ENCODE data around the gene PHKB.
"Not testable (repeated sequence)": the region's sequence is repeated elsewhere in the genome, so short reads cannot be mapped to it uniquely, and the experiment has no call there.

PHKB gene

DNA sequence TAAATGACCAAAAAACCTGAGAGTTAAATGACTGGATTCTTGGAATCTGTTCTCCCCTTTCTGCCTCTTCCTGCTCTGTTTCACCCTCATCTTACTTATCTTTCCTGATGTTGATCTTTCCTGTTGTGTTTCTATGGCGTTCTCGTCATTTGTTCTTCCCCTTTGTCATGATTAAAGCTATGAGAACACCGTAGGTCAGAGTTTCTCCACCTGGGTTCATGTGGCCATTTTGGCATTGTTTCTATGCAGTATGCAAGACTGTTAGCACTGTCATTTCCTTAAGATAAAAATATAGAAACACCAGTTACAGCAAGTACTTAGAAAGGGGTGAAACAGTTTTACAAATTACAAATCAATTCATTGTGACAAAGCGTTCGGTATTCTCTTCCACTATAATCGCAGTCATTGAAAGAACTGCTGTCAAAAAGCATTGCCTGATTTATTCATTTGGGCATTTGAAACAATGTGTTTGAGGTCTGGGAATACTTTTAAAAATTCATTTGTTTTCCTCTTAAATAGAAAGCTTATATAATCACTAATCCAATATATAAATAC, 166.0 kb downstream of the PHKB start:
- DNase-seq: no peak

DNA sequence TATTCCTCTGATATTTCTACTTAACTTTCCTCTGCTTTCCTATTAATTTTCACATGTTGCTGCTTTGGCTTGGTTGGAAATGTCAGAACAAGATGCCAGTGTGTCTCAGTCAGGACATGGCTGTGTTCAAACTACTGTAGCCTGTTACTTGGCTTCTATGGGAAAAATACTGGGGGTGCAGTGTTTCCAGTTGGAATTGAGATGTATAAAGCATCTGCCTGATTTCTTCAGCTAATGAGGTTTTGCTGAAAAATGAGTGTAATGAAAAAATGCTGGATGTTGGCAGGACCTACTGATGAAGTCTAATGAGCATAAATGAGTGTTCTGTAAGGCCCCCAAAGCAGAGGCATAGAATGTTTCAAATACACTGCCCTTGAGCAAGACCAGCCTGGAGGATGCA, 166.6 kb downstream of the PHKB start:
- no peak for DNase-seq

DNA sequence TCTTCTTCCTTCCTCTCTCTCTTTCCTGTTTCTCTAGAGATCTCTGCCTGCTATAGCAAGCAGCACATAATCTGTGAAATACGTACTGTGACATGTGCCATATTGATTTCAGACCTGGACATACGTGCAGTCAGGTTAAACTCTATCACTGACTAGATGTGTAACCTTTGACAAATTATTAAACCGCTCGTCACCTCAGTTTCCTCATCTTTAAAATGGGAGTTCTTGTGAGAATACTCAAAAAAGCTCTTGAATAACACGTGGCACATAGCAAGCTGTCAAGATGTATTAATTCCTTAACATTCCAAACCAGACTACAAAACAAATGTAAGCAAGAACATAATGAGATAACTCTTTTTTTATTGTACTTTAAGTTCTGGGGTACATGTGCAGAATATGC, 170.0 kb downstream of the PHKB start:
- DNase-seq: no peak

DNA sequence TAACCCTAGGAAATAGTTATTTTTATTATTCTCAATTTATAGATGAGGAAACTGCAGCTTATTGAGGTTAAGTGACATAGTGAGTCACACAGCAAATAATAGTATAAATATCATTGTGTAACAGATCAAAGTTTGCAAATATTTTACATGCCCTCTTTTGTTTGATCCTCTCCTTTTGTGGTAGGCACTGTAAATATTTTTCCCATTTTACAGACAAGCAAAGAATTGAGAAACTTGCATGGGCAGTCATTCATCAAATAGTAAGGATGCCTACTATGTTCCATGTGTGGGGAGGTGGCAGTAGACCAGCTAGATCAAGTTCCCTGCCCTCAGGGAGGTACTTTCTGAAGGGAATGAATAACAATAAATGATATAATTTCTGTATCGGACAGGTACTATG, 173.0 kb downstream of the PHKB start:
- DNase-seq: no peak

DNA sequence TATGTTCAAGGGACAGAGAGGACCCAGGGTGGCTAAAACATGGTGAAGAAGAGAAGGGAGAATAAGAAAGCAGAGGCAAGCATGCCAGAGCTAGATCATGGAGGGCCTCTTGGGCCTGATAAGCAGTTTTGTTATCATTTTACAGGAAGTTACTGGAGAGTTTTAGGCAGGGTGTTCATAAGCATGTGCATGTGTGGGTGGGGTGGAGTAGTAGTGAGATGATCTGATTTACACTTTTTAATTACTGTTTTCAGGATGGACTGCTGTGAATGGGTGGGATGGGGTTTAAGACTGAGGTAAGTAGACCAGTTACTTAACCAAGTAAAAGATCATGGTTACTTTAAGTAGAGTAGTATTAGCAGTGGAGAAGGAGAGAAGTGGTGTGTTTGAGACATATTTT, 173.6 kb downstream of the PHKB start:
- DNase-seq: no peak

DNA sequence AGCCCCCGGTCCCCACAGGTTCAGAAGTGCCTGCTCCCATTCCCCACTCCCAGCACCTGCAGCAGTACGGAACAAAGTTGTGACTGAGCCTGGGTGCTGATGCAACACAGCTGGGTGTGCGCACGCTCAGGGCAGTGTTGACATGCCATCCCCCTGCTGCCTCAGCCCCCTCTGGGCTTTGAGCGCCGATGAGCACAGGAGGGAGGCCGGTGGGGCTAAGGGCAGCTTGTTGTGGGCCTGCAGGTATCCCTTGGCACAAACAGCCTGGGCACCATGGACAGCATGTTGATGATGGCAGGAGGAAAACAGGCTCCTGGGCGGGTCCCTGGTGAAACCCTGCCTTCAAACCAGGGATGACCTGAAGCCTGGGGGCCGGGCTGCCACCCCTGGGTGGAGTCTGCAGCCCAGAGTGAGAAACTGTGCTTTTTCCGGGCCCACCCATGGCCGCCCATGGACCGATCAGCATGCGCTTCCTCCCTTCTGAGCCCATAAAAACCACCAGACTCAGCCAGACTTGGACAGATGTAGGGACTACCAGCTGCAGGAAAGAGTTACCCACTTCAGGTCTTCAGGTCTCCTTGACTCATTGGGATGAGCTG, 175.5 kb downstream of the PHKB start:
- DNase-seq: no peak

DNA sequence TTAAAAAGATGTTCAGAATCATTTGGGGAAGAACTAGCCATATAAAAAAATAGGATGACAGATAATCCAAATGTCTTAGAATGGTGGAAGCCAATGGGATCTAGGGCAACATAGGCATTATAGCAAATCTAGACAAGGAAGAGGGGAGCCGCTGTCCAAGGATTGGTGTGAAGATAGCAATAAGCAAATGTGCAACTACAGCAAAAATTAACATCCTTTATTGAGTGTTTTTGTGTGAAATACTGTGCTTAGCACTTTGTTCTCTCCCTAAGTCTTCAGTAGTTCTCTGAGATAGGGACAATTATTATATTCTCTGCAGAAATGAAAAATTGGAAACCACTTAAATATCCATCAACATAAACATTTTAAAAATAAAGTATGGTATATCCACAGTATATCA, 177.0 kb downstream of the PHKB start:
- no peak for DNase-seq

DNA sequence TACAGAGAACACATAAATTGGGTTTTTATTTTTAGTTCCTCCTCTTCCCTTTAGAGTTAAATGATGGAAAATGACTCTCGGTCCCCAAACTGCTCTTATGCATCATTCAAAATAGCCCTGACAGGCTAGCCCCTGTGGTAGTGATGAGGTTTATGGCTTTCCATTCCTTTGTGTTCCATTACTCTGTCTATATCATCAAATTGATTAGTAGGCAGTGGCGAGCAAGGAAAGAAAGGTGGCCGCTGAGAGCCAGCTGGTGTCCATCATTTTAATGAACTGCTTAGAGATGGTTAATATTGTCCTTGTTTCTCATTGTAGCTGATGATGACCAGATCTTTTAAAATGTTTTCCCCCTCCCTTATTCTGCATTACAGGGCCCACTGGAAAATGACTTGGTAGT, 179.5 kb downstream of the PHKB start:
- DNase-seq: no peak

DNA sequence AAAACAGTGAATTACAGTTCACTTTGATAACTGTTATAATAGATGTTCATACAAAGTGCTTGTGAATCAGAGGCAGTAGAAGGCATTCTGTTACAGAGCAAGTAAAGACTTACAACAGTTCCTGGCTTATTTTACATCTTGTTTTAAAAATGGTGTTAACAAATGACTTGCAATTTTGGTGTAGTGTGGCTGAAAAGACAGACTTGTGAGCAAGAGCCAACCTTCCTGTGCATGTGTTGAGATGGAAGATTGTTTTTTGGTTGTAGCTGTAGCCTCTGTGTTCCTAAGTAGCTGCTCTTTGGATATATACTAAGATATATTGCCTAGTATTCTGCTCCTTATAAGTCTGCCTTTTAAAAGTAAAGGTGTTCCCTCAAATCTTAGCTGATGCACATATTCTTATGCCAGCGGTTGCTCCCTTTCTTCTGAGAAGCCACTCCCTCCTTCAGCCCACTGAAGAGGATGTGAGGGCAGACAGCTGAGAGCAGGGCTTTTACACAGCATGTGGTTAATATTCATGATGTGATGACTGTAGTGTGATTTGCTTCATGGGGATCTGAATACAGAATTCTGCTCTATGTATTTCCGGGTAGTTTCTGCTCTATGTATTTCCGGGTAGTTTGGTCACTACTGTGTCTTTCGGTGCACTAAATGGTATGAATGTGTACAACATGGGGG, 182.3 kb downstream of the PHKB start:
- DNase-seq: peak; percentile 29

DNA sequence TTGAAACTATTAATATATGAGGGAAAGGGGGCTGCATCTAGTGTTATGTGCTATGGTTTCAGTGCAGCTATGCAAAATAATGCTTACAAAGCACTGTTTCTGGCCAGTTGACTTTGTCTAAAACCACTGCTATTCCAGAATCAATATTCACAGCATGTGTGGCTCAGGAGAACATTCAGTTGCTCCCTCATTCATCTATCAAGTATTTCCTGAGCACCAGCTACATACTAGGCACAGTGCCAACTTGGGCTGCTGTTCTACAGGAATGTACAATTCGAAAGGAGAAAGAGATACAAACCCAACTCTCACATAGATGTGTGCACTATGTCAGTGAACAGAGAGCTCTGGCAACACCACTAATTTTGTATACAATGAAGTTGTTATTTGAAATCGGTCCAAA, 183.0 kb downstream of the PHKB start:
- DNase-seq: peak; percentile 92

DNA sequence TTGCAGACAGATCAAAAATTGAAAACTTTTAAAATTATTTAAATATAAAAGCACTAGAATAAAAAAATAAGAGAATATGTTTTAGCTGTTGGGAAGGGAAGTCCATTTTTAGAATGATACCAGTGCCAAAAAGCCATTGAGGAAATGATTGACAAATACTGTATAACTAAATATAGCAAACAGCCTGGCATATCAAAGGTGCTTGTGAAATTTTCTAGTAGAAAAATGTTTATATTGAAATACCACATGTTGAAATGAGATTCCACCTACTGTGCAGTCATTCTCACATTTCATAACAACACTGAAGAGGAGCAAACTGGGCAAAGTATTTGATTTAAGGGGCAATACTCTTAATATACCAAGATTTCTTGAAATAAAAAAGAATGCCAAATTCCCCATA, 183.5 kb downstream of the PHKB start:
- peak; percentile 16 for DNase-seq

DNA sequence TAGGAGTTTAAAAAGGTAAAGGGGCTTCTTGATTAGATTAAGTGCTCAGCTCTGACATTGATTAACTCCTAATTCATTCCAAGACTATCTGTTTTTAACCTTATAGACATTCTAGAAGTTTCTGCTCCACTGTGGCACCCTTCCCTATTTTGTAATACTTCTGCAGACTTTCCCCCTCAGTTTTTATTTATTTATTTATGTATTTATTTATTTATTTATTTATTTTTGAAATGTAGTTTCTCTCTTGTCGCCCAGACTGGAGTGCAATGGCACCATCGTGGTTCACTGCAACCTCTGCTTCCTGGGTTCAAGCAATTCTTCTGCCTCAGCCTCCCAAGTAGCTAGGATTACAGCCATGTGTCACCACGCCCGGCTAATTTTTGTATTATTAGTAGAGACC, 185.8 kb downstream of the PHKB start:
- no peak for DNase-seq

DNA sequence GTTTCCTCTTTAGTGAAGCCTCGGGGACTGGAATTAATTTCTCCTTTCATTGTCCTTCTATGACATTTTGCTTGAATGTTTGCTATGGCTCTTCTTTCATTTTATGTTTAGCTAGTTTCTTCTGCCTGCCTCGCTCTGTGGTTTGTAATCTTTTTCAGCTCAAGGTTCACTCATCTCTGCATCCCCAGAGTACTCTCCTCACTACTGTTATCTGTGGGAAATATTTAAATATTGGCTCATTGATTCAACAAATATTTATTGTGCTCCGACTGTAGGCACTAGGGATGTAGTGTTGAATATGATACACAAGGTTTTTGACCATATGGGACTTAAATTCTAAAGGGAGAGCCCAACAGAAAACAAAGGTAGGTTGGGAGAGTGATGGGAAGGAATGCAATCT, 195.9 kb downstream of the PHKB start:
- DNase-seq: no peak

DNA sequence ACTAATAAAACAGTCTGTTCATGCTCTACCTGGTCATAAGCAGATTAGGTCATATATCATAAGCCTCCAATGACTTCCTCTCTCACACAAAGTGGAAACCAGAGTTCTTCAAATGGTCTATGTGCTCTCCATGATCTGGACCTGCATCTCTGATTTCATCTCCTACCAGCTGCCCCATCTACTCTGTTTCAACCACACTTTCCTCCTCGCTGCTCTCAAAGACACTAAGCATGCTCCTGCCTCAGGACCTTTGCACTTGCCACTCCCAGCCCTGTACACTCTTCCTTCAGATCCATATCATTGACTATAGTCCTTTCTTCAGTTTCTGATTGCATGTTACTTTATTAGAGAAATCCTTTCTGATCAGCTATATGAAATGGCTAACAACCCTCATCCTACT, 196.8 kb downstream of the PHKB start:
- no peak for DNase-seq

DNA sequence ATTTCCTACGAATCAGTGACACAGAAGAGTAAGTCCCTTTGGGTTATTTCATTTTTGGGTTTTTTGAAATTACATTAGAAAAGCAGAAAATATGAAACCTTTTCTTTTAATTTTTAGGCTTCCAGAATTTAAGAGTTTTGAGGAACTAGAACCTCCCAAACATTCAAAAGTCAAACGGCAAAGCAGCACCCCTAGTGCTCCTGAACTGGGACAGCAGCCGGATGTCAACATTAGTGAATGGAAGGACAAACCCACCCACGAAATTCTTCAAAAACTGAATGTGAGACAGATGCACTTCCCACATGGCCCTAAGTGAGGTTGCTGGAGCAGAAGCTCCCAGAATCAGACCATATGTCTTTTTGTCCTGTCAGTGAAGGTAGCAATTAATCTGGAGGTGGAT, 199.4 kb downstream of the PHKB start:
- DNase-seq: no peak

DNA sequence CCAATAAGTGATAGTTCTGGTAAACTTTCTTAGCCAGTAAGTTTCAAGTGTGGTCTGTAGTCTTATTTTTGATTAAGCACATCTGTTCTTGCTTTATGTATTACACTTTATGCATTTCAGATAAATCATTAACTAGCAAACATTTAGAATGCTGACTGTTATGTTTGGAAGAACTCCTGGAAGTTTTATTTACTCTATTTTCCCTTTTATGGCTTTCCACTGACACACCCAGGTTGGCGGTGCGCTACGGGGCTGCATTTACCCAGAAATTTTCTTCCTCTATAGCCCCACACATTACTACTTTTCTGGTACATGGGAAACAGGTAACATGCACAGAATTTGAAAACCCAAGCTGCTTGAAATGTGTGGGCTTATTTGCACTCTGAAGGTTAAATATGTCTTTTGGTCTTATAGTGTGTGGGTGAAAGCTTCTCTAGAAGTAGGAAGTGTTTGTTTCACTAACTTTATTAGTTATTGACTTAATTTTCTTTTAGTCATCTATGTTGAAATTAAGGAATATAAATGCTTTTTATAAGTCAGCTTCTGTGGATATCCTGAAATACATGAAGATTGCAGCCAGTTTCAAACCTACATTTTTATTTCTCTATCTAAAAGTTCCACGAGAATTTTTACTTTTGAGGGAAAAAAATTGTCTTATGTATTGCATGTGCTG, 203.7 kb downstream of the PHKB start:
- DNase-seq: no peak

DNA sequence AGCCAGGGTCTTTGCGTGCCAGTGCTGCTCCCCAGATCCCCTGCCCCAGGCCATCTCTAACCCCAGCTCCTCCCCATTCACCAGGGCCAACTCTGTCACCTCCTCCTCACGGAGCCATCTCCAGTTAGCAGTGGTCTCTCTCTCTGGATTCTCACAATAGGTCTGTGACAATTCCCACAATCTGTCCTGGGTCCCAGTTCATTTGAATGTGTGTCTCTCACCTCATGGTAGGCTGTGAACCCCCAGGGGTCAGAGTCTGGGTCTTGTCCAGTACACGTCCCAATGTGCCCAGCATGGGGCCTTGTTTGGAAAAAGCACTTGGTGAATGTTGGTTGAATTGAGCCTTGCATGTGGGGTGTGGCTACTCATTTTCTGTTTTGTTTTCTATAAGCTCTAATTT, 205.3 kb downstream of the PHKB start:
- DNase-seq: no peak

DNA sequence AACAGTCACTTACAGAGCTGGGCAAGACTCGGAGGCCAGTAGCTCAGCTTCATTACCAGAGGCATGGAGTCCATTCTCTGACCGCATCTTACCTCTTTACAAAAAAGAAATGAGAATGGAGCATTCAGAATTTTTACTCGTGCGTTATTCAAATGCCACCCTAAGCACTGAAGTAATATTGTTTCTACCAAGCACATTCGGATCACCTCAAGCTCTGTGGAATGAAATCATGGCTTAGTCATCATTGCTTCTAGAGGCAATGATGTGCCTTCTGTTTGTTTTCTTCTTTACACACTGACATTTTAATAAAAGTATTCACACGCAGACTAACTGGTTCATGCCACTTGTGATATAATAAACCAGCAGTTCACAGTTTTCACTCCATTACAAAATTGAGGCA, 206.8 kb downstream of the PHKB start:
- DNase-seq: no peak

DNA sequence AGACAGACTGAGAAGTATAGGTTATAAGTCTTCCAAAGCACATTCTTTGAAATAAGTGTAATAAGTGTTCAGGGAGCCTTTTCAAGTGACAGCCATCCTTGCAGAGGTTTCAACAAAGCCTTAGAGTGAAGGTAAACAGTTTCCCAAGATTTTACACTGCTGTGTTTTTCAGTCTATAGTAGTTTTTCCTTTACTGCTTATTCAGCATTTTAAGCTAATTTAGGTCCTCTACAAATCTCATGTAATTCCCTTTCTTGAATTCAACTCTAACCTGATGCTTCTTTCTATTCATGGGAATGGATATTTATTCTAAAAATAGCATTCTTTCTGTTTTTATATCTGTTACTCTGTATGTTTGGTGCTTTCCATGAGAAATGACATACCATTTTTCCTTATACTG, 211.3 kb downstream of the PHKB start:
- no peak for DNase-seq

DNA sequence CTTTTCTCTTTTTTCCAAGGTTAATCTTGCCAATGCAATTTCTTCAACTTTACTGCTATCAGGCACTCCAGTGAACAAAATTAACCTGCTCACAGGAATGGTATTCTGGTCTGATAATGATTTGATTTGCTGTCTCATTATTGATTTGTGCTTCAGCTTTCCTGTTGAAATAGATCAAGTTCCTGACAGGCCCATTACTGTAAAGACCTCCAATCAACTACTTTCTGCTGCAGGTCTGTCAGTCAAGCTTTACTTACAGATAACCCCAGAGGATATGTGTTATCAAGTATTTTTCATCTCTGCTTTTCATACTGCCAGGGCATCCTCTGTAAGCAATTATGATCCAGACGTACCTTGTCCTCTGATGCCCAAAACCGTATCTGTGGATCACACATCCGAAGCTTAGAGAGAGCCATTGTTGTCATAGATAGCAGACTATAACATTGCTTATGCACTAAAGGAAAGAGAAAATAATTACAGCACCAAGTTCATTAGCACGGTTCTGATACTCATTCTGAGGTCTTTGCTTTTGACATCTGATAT, 215.6 kb downstream of the PHKB start:
- DNase-seq: no peak

DNA sequence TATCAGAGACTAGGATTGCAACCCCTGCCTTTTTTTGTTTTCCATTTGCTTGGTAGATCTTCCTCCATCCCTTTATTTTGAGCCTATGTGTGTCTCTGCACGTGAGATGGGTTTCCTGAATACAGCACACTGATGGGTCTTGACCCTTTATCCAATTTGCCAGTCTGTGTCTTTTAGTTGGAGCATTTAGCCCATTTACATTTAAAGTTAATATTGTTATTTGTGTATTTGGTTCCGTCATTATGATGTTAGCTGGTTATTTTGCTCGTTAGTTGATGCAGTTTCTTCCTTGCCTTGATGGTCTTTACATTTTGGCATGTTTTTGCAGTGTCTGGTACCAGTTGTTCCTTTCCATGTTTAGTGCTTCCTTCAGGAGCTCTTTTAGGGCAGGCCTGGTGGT, 220.4 kb downstream of the PHKB start:
- not testable (repeated sequence) for DNase-seq

DNA sequence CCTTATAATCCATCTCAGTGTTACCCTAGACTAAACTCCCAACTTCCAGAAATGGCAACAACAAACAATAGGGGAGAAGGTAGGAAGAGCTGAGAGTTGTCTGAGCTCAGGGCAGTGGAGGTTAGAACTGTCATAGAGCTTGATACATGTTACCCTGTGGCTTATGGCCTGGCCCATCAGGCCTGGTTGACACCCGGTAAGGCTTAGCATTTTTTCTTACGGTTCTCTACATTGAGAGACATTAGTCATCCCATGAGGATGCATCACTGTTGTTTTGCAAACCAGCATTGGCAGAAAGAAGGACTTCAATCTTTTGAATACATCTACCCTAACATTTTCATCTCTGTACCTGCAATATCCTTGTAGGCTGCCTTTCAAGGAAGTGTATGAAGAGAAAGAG, 226.6 kb downstream of the PHKB start:
- peak; percentile 7 for DNase-seq

DNA sequence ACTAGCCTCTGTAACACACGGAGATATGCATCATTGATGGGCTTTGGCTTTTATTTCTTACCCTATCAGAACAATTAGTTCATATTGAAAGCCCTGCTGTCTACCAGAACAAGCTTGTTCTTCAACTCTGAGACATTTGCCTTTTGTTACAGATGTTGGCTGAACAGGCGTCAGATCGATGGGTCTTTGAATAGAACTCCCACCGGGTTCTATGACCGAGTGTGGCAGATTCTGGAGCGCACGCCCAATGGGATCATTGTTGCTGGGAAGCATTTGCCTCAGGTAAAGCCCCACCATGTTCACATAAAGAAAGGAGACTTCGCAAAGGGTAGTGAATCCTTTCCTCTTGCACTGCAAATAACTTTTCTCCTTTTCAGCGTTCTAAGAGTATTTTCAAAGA, 232.1 kb downstream of the PHKB start:
- DNase-seq: no peak

DNA sequence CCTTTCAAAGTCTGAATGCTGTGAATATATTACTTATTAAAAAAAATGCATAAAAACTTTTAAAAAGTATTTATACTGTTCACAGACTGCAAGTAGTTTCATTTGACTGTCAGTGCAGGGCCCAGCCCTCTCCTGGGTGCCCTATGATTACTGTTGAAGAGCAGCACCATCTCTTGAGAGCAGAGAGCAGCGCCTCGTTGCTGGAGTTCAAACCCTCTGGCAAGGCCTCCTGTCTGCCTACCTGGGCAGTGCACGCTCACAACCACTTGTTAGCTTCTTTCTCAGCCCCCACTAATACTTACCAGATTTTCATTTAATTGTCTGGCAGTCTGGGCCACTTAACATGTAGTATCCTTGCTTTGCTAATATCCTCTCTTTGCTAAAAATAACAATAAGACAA, 233.4 kb downstream of the PHKB start:
- DNase-seq: no peak
